KOPT-K1 (cell line): ENCODE data around the gene FAIM2.

Experiments used
- H3K27ac ChIP-seq: fragments of 200-600 bp; sonication (generic); 2 replicates; pipeline ENCODE4 v1.5.1; 2016; ENCODE audit warnings: antibody characterized with exemption, mild to moderate bottlenecking, low read depth, low read length; ENCODE audit not compliant: poor library complexity, severe bottlenecking
- H3K36me3 ChIP-seq: fragments of 200-600 bp; sonication (generic); 2 replicates; pipeline ENCODE4 v1.5.1; 2017; ENCODE audit warnings: antibody characterized with exemption, mild to moderate bottlenecking, low read length, moderate library complexity; ENCODE audit not compliant: insufficient read depth
- H3K9me3 ChIP-seq: fragments of 200-600 bp; sonication (generic); 2 replicates; pipeline ENCODE4 v1.5.1; 2017; ENCODE audit warnings: antibody characterized with exemption, low read length, mild to moderate bottlenecking; ENCODE audit not compliant: insufficient read depth, poor library complexity, severe bottlenecking

FAIM2 gene

DNA sequence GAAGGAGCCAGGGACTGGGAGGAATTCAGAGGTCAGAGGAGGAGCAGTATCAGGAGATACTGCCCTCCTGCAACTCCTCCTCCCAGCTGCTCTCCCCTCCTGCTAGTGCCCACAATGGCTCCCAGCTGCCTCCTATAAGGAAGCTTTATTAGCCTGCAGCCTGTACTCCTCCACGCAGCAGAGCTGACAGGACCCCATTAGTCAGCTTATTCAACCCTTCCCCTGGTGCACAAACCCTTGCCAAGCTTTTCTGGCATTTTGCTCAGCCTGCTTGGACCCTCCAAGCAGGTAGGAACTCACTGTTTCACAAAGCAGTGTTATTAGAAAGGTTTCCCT lies 39.9 kb upstream of the FAIM2 start:
- Histone ChIP-seq H3K36me3 (no peaks in the 10 kb centered on the region), H3K9me3 (no peaks in the 10 kb centered on the region), H3K27ac (no peak overlapping the region)

DNA sequence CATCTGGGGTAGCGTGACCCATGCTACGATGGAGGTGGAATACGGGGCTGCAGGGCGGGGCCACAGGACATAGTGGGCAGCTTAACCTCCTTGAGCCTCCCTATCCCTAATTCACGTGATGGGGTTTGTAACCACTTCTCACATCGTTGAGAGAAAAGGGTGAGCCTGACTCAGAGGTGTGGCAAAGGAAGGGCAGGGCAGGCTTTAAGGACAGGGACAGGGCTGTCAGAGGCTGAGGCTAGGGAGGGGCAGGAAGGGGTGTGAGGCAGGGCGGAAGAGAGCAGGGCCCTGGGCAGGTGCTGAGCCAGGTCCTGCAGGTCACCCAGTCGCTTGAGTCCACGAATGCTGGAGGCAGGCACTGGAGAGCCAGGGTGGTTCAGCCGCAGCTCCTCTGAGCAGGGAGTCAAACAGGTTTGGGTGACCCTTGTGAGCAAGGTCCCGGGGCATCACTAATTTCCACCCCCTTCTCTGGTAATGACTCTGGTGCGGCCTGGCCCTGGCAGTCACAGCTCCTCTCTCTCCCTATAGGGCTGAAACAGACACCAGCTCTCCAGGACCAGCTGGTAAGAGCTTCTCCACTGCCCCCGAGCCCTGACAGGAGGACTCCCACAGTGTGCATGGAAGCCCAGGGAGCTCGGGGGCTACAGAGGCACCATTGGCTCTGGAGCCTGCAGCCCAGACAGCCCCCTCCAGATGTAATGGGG lies 39.4 kb upstream of the FAIM2 start:
- H3K27ac ChIP-seq: no peak overlapping the region

DNA sequence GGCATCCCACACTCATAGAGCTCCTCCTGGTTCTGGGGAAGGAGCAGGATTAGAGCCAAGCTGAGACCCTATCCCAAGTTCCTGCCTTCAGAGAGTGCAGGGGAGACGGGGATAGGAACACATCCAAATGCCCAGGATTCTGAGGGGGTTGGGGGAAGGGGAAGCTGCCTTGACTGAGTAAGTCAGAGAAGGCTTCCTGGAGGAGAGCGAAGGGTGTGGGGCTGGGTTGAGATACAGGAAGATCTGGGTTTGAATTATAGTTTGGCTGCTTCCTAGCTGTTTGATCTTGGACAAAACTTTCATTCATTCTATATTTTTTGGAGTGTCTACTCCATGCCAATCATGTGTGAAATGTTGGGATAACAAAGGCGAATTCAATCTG lies 38.8 kb upstream of the FAIM2 start:
- H3K9me3 ChIP-seq: no peaks in the 10 kb centered on the region
- no peak overlapping the region for H3K27ac ChIP-seq
- H3K36me3 ChIP-seq: no peaks in the 10 kb centered on the region

More for the DNA sequence above, 39.4 kb upstream of the FAIM2 start:
- Histone ChIP-seq H3K9me3 (no peaks in the 10 kb centered on the region), H3K36me3 (no peaks in the 10 kb centered on the region)

DNA sequence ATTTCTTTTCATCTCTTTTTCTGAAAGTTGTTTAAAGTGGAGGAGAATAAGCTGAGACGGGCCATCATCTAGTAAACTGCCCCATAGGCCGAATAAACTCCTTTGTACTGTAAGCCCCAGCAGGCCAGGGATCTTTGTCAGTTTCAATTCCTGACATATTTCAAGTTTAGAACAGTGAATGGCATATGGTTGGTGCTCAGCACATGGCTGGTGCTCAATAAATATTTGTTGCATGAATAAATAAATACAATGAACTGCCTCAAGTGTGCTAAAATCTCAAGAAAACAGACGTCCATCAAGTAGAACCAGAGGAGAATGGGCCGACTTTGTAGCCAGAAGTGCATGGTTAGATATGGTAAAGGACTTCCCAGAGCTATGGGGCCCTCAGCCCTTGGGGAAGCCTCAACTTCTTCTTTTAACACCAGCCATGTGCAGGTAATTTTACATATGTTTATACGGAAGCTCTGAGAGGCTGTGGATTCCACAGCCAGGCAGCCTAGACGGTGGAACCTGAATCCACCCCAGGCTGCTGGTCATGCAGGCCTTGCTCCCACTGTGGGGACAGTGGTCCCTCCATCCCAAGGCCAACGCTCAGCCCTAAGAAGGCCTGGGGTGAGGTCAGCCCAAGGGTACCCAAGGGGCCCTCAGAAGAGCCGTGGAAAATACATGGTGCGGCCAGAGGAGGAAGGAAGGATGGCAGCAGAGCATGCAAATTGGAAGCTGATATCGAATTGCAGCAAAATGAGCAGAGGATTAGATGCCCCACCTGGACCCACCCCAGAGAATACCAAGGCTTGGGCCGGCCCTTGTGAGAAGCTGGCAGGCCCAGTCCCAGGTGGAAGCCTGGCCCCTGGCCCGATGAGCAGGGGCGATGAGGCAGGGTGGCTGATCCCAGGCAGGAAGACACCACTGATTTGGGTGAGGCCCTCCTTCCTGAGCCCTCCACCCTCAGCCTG lies 38.1 kb upstream of the FAIM2 start:
- no peak overlapping the region for H3K27ac ChIP-seq
- no peaks in the 10 kb centered on the region for H3K36me3 ChIP-seq
- no peaks in the 10 kb centered on the region for H3K9me3 ChIP-seq

DNA sequence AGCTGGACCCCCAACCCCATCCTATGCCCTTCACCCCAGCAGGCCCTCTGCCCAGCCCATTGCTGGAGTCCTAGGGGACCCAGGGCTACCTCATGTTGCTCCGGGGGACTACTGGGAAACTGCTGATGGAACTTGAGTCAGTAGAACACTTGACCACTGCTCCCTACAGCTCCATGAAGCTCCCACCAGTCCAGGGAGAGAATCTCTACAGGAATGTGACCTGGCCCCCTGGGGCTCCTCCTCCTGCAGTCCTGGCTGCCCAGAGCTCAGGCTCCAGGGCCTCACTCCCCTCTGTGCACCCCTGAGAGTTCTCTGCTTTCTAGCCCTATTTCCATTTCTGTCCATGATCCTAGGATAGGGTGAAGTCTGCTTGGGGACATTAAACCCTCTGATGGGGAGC lies 36.0 kb upstream of the FAIM2 start:
- Histone ChIP-seq H3K27ac (no peak overlapping the region), H3K9me3 (no peaks in the 10 kb centered on the region), H3K36me3 (no peaks in the 10 kb centered on the region)

- Histone ChIP-seq H3K9me3 (no peaks in the 10 kb centered on the region), H3K27ac (no peak overlapping the region), H3K36me3 (no peaks in the 10 kb centered on the region)
Measured at GRCh38 chr12:49939307-49939706, 35.6 kb upstream of the FAIM2 start.

DNA sequence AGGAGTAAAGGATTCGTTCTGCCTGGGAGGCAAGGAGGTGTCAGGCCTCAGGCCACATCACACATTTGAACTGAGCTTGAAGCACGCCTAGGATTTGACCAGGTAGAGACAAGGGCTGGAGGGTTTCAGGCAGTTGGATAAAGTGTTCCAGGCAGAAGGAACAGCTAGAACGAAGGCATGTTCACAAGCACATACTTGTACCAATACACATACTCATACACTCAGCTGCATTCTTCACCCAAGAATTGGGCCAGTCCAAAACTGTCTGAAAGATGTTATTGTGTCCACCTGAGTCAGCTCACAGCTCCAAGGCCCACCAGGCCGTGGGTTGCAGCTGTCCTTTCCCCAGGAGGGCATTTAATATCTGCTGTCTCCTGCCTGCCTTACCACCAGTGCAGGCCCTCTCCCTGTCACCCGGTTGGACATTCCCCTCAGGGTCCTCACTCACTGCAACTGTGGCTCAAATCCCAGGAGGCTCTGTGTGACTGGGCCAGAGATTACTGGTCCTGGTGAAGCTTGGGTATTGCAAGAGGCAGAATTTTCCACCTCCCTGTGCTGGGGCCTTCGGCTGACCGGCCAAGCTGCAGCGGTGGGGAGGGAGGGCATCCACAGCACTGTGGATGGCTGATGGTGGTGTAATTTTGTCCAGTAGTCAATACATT lies 34.1 kb upstream of the FAIM2 start:
- H3K9me3 ChIP-seq: no peaks in the 10 kb centered on the region
- no peaks in the 10 kb centered on the region for H3K36me3 ChIP-seq
- H3K27ac ChIP-seq: no peak overlapping the region

GRCh38 chr12:49936925-49937324 lies 33.2 kb upstream of the FAIM2 start:
- H3K27ac ChIP-seq: no peak overlapping the region
- H3K36me3 ChIP-seq: no peaks in the 10 kb centered on the region
- no peaks in the 10 kb centered on the region for H3K9me3 ChIP-seq

- no peaks in the 10 kb centered on the region for H3K9me3 ChIP-seq
- no peak overlapping the region for H3K27ac ChIP-seq
- H3K36me3 ChIP-seq: no peaks in the 10 kb centered on the region
Measured at GRCh38 chr12:49934505-49934904, 30.8 kb upstream of the FAIM2 start.

DNA sequence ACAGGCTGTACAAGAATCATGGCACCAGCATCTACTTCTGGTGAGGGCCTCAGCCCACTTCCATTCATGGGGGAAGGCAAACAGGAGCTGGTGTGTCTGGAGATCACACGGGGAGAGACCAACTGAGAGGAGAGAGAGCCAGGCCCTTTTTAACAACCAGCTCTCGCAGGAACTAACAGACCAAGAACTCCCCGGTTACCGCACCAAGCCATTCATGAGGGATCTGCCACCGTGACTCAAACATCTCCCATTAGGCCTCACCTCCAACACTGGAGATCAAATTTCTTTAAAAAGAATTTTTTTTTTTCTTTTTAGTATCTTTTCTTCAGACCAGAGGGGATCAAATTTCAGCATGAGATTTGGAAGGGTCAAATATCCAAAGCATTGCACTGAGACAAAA lies 30.1 kb upstream of the FAIM2 start:
- no peak overlapping the region for H3K27ac ChIP-seq
- no peaks in the 10 kb centered on the region for H3K9me3 ChIP-seq
- no peaks in the 10 kb centered on the region for H3K36me3 ChIP-seq

DNA sequence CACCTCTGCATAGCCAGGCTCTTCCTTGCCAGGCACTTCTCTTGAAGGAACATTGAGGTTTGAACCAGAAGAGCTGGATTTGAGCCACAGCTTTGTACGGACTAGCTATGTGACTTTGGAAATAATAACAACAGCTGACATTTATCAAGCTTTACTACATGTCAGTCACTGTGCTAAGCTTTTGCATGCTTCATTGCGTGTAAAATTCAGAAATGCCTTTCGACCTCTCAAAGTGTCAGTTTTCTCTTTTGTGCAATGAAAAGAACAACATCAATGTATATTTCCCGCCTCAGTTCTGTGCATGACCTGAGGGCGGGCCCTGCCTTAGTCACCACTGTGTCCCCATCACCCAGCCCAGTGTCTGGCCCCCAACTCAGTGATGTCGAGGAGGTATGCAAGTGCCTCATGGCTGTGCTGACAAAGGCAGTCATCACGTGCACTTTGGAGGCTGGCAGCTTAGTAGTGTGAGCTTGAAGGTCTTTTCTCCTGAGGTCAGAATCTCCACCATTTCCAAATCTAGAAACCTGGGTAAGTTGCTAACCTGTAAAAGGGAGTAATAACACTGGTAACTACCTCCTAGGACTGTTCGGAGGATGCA lies 28.9 kb upstream of the FAIM2 start:
- Histone ChIP-seq H3K36me3 (no peaks in the 10 kb centered on the region), H3K9me3 (no peaks in the 10 kb centered on the region), H3K27ac (no peak overlapping the region)

DNA sequence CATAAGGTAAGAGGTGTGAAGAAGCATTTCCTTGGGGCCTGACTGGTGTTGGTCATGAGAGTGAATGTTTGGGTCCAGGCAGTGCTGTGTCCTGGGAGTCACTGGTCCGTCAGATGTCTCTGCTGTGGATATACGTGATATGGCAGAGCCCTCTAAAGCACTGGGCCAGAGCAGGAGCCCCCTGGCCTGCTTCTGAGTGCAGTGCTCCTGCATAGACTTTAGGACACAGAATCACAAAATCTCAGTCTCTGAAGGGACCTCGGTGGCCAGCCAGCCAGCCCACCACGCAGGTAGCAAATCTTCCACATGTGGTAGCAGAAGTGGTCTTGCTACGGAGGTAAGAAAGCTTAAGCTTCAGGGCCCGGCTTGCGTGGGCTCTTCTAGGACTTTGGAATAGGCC lies 28.3 kb upstream of the FAIM2 start:
- no peak overlapping the region for H3K27ac ChIP-seq
- no peaks in the 10 kb centered on the region for H3K36me3 ChIP-seq
- no peaks in the 10 kb centered on the region for H3K9me3 ChIP-seq

GRCh38 chr12:49930515-49931288 lies 27.0 kb upstream of the FAIM2 start:
- no peaks in the 10 kb centered on the region for H3K36me3 ChIP-seq
- H3K27ac ChIP-seq: no peak overlapping the region
- no peaks in the 10 kb centered on the region for H3K9me3 ChIP-seq

DNA sequence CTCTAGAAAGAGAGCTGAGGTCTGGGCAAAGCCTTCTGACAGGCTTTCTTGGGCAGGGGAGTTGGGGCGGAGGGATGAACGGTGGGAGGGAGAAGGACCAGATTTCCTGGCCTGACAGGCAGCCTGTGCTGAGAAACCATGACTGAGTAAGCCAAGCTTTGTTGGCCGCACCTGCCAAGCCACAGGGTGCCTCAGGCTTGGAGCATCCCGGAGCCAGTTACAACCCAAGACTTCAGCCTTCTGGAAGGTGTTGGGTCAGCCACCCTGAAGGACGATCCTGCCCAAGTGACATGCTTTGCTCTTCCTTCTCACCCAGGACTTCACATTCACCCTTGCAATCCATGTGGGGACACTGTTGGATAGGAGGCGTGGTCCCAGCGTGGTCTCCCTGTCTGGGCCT lies 25.9 kb upstream of the FAIM2 start:
- H3K9me3 ChIP-seq: no peaks in the 10 kb centered on the region
- no peaks in the 10 kb centered on the region for H3K36me3 ChIP-seq
- H3K27ac ChIP-seq: no peak overlapping the region
